Stimulated activated memory B cell treated with anti-CD40 and anti-IgM and Interleukin-4, amounts not matched to agents 10 μg/mL and 1 μg/mL and 100 μg/mL, for 72 hours (primary cell): Measurements from ENCODE around the gene PPP1R3D.

Source experiments
- ATAC-seq: fragments of 150-1000 bp; cut with Tn5 transposase; 2 replicates; pipeline ENCODE4 v1.10.0; 2021
- H3K27ac Mint-ChIP-seq: one replicate; pipeline ENCODE4 v1.8.0; 2022; ENCODE audit warnings: mild to moderate bottlenecking, mixed read lengths
- H3K27me3 Mint-ChIP-seq: one replicate; pipeline ENCODE4 v1.8.0; 2022; ENCODE audit warnings: mixed read lengths
- H3K36me3 Mint-ChIP-seq: one replicate; pipeline ENCODE4 v1.8.0; 2022; ENCODE audit warnings: mixed read lengths
- H3K4me1 Mint-ChIP-seq: one replicate; pipeline ENCODE4 v1.8.0; 2022; ENCODE audit warnings: mixed read lengths
- H3K4me3 Mint-ChIP-seq: one replicate; pipeline ENCODE4 v1.8.0; 2022; ENCODE audit warnings: mild to moderate bottlenecking, moderate library complexity, mixed read lengths
- H3K9me3 Mint-ChIP-seq: one replicate; pipeline ENCODE4 v1.8.0; 2022; ENCODE audit warnings: mixed read lengths

Gene PPP1R3D

DNA sequence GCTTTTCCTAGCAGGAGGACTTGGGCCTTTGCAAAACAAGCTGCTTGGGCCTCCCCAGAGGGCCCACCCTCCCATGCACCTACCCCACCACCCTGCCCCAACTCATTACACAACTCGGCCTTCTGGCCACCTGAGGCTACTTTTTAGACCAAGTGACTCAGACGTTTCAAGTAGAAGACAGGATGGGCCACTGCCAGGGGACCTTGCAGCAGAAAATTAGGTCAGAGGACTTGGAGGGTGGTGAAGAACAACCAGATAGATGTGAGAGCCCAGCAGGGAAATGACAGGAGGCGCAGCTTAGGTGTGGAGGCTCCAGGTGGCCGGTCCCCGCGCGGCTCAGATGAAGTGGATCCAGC, 1.4 kb downstream of the PPP1R3D start:
- H3K27me3 Mint-ChIP-seq, result no peaks in the 10 kb centered on the region
- no peak for ATAC-seq
- H3K4me1 Mint-ChIP-seq, result peaks cover 29% of the 10 kb centered on the region
- H3K4me3 Mint-ChIP-seq, result peak overlapping the region; percentile 68
- no peaks in the 10 kb centered on the region for H3K9me3 Mint-ChIP-seq
- peaks cover 8% of the 10 kb centered on the region for H3K36me3 Mint-ChIP-seq
- H3K27ac Mint-ChIP-seq, result peak overlapping the region; percentile 50

- Mint-ChIP-seq H3K36me3 (peaks cover 8% of the 10 kb centered on the region), H3K27ac (peak overlapping the region; percentile 50), H3K4me1 (peaks cover 29% of the 10 kb centered on the region), H3K4me3 (peak overlapping the region; percentile 68), H3K9me3 (no peaks in the 10 kb centered on the region), H3K27me3 (no peaks in the 10 kb centered on the region)
- no peak for ATAC-seq
Measured at GRCh38 chr20:59938221-59938620, 1.9 kb downstream of the PPP1R3D start.

- Mint-ChIP-seq H3K27ac (no peak overlapping the region), H3K9me3 (no peaks in the 10 kb centered on the region), H3K4me1 (peaks cover 29% of the 10 kb centered on the region), H3K27me3 (no peaks in the 10 kb centered on the region), H3K36me3 (peaks cover 8% of the 10 kb centered on the region), H3K4me3 (no peak overlapping the region)
- ATAC-seq, result no peak
Measured at GRCh38 chr20:59937150-59937549, 3.0 kb downstream of the PPP1R3D start.

- no peak for ATAC-seq
- Mint-ChIP-seq H3K4me1 (peaks cover 24% of the 10 kb centered on the region), H3K9me3 (no peaks in the 10 kb centered on the region), H3K27me3 (no peaks in the 10 kb centered on the region), H3K27ac (no peak overlapping the region), H3K4me3 (no peak overlapping the region), H3K36me3 (peaks cover 8% of the 10 kb centered on the region)
Measured at GRCh38 chr20:59936409-59936808, 3.7 kb downstream of the PPP1R3D start.

DNA sequence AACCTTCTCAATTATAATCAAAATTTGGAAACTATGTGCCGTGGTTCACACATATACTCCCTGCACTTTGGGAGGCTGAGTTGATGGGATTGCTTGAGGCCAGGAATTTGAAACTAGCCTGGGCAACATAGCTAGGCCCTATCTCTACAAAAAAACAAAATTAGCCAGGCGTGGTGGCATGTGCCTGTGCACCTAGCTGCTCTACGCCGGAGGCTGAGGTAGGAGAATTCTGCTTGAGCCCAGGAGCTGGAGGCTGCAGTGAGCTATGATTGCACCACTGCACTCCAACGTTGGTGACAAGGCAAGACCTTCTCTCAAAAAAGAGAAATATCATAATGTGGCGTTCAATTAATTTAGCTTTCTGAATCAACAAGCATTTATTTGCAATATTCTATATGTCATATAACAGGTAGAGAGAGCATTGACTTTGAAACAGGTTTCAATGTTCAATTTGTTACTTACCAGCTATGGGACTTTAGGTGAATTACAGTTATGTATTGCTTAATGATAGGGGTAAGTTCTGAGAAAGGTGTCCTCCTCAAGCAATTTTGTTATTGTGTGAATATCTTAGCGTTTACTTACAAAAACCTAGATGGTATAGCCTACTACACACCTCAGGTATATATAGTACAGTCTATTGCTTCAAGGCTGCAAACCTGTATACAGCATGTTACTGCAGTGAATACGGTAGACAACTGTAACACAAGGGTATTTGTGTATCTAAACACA, 4.5 kb downstream of the PPP1R3D start:
- Mint-ChIP-seq H3K9me3 (no peaks in the 10 kb centered on the region), H3K27ac (no peak overlapping the region), H3K27me3 (no peaks in the 10 kb centered on the region), H3K36me3 (peaks cover 8% of the 10 kb centered on the region), H3K4me3 (no peak overlapping the region), H3K4me1 (peaks cover 18% of the 10 kb centered on the region)
- no peak for ATAC-seq

DNA sequence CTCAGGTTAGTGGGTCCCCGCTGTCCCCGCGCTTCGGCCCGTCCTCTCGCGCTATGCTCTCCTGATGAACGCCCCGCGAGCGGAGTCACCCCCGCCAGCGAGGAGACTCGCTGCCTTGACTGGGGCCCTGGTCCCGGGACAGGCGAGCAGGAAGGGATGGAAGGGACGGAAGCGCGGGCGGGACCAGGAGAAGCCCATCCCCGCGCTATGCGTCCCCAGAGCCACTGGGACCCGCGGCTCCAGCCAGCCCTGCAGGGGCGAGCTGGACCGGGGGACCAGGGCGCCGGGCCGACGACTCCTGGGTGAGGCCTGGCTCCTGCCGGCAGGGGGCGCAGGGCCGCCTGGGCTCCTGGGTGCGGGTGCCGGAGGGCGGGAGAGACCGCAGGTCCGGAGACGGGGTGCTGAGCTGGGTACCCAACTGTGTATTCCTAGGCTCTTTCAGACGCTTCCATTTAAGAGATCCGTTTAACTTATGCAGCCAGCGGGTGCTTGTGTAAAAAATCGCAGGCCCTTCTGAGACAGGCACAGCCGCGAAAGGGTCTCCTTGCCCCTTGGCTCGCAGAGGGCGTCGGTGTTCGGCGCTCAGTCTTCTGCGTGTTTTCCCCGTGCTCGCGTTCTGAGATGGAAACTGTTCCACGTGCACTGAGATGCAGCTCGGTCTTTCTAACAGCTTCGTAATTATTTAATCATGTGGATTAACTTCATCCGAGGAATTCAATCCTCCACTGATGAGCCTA, 6.1 kb downstream of the PPP1R3D start:
- peak overlapping the region; percentile 81 for H3K4me3 Mint-ChIP-seq
- H3K27ac Mint-ChIP-seq, result peak overlapping the region; percentile 58
- H3K36me3 Mint-ChIP-seq, result peaks cover 8% of the 10 kb centered on the region
- H3K4me1 Mint-ChIP-seq, result peaks cover 18% of the 10 kb centered on the region
- H3K9me3 Mint-ChIP-seq, result no peaks in the 10 kb centered on the region
- peak; percentile 91 for ATAC-seq
- H3K27me3 Mint-ChIP-seq, result no peaks in the 10 kb centered on the region

DNA sequence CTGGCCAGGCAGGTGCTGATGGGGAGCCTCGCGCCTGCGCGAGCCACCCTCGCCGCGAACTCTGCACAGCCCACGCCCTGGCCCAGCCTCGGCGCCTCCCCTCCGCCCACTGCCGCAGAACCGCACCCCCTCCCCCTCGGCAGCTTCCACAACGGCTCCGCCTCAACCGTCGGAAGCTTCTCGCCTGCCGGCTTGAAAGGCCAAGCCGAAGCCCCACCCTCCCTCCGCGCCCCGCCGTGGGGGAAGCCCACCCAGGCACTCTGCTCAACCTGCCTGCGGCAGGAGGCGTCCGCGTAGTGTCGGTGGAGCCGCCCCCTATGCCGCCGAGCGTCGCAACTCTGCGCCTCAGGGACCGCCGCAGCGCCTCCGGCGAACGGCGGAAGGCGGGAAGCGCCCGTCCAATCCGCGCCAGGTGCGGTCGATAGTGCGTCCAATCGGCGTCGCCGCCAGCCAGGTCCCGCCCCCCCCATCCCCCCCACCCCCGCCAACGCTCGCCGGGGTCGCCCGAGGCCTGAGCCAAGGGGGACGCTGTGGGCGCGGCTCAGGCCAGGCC, 6.7 kb downstream of the PPP1R3D start, which contains the start of gene SYCP2:
Gene SYCP2 (minus strand): TSS at position 342 of the 553 bp plus-strand sequence. CDS start 11,224 bp downstream, outside the sequence.
- peak; percentile 83 for ATAC-seq
- H3K9me3 Mint-ChIP-seq, result no peaks in the 10 kb centered on the region
- peaks cover 11% of the 10 kb centered on the region for H3K4me1 Mint-ChIP-seq
- peaks cover 1% of the 10 kb centered on the region for H3K36me3 Mint-ChIP-seq
- H3K27ac Mint-ChIP-seq, result peak within 1 kb of the TSS; percentile 58
- H3K27me3 Mint-ChIP-seq, result no peaks in the 10 kb centered on the region
- H3K4me3 Mint-ChIP-seq, result peak within 1 kb of the TSS; percentile 81

DNA sequence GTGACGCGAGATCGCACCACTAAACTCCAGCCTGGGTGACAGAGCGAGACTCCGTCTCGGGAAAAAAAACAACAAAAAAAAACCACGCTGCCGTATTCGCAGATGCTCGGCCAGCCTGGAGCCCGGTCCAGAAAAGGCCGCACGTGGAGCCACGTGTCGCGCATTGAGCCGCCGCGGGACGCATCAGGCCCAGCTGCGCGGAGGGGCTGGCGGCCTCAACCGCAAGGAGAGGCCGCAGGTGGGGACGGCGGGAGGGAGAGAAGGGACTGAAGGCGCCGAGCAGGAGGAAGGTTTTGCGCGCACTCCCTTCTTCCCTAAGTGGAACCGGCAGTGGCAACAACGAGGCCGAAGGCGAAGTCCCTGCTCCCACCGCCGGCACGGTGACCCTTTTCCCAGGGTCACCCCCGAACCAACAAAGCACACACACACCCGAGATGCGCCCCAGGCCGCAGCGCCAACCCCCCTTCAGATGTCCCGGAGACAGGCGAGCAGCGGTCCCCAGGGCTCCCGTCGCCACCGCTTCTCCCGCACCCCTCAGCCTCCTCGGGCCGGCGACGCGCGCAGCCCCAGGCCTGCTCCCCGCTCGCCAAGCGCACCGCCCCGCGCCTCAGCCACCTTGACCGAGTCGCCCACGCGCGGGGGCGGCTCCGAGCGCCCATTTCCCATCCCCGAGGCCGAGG, 7.3 kb downstream of the PPP1R3D start:
- Mint-ChIP-seq H3K36me3 (no peaks in the 10 kb centered on the region), H3K9me3 (no peaks in the 10 kb centered on the region), H3K27me3 (no peaks in the 10 kb centered on the region), H3K4me3 (peak overlapping the region; percentile 81), H3K4me1 (peaks cover 8% of the 10 kb centered on the region), H3K27ac (no peak overlapping the region)
- ATAC-seq, result peak; percentile 2

DNA sequence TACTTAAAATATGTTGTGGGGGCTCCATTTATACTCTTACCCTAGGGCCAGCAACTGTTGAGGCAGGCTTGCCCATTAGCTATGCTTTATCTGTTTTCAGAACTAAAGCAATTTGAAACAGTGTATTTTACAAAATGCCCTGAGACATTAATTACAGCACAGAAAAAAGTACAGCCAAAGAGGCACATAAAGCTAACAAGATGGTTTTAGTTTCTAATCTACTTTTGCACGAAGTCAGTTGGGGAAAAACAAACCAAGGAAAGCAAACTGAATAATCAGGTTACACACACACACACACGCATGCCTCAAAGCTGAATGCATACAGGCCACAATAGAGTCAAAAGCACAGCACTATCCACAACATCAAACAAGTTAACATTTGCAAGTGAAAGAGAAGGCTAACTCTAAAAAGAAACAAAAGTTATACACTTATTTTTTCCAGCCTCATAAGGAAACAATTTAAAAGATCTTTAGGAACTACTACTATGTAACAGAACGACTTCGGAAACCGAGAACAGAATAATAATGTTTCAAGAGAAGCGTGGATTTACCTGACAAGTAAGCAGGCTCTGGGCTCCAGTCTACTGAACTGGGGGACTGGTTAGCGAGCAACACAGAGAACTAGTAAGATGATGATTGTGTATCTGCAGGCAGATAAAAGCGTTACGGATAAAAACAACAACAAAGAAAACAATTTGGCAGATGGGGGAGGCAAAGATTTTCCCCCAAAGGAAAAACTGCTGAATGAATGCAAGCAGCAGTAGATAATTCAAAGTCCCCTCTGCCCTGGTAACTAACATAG, 8.4 kb downstream of the PPP1R3D start:
- no peak for ATAC-seq
- no peak overlapping the region for H3K27ac Mint-ChIP-seq
- H3K9me3 Mint-ChIP-seq, result no peaks in the 10 kb centered on the region
- H3K36me3 Mint-ChIP-seq, result no peaks in the 10 kb centered on the region
- H3K27me3 Mint-ChIP-seq, result no peaks in the 10 kb centered on the region
- H3K4me3 Mint-ChIP-seq, result no peak overlapping the region
- H3K4me1 Mint-ChIP-seq, result peaks cover 8% of the 10 kb centered on the region

- ATAC-seq, result no peak
- Mint-ChIP-seq H3K9me3 (no peaks in the 10 kb centered on the region), H3K4me3 (no peak overlapping the region), H3K36me3 (no peaks in the 10 kb centered on the region), H3K4me1 (no peaks in the 10 kb centered on the region), H3K27ac (no peak overlapping the region), H3K27me3 (no peaks in the 10 kb centered on the region)
Measured at GRCh38 chr20:59925899-59926298, 14.2 kb downstream of the PPP1R3D start.

GRCh38 chr20:59925359-59925758, 14.7 kb downstream of the PPP1R3D start:
- Mint-ChIP-seq H3K9me3 (no peaks in the 10 kb centered on the region), H3K4me3 (no peak overlapping the region), H3K36me3 (no peaks in the 10 kb centered on the region), H3K27ac (no peak overlapping the region), H3K27me3 (no peaks in the 10 kb centered on the region), H3K4me1 (no peaks in the 10 kb centered on the region)
- ATAC-seq, result no peak

GRCh38 chr20:59923514-59923913, 16.6 kb downstream of the PPP1R3D start:
- H3K4me3 Mint-ChIP-seq, result no peak overlapping the region
- no peak overlapping the region for H3K27ac Mint-ChIP-seq
- H3K9me3 Mint-ChIP-seq, result no peaks in the 10 kb centered on the region
- no peaks in the 10 kb centered on the region for H3K4me1 Mint-ChIP-seq
- no peaks in the 10 kb centered on the region for H3K27me3 Mint-ChIP-seq
- no peak for ATAC-seq
- H3K36me3 Mint-ChIP-seq, result no peaks in the 10 kb centered on the region

DNA sequence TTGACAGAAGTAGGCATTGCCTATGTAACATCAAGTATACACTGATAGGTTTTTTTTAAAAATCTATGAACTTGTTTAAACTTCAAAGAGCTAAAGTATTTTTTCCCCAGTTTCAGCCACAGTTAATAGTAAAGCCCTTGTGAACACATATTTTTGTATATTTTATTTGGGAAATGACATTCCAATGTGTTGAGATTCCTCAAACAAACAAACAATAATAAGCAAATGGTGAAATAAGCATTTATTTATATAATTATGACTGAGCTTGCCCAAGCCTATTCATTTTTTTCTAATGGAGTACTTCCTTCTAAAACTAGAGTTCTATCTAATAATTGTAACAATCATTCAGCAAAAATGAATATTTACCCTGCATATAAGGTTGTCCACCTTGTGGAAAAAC, 19.2 kb downstream of the PPP1R3D start:
- ATAC-seq, result no peak
- H3K4me1 Mint-ChIP-seq, result no peaks in the 10 kb centered on the region
- H3K9me3 Mint-ChIP-seq, result no peaks in the 10 kb centered on the region
- no peaks in the 10 kb centered on the region for H3K27me3 Mint-ChIP-seq
- H3K4me3 Mint-ChIP-seq, result no peak overlapping the region
- H3K36me3 Mint-ChIP-seq, result no peaks in the 10 kb centered on the region
- H3K27ac Mint-ChIP-seq, result no peak overlapping the region

DNA sequence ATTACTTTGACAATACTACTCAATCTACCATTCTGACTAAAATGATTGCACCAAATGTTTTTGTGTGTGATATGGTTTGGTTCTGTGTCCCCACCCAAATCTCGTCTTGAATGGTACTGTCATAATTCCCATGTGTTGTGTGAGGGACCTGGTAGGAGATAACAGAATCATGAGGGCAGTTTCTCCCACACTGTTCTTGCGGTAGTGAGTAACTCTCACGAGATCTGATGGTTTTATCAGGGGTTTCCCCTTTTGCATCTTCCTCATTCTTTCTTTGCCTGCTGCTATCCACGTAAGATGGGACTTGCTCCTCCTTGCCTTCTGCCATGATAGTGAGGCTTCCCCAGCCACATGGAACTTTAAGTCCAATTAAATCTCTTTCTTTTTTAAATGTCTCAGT, 27.5 kb downstream of the PPP1R3D start:
- peak; percentile 51 for ATAC-seq
- H3K9me3 Mint-ChIP-seq, result peaks cover 5% of the 10 kb centered on the region
- peaks cover 6% of the 10 kb centered on the region for H3K4me1 Mint-ChIP-seq
- H3K27me3 Mint-ChIP-seq, result no peaks in the 10 kb centered on the region
- no peak overlapping the region for H3K27ac Mint-ChIP-seq
- H3K4me3 Mint-ChIP-seq, result no peak overlapping the region
- no peaks in the 10 kb centered on the region for H3K36me3 Mint-ChIP-seq

DNA sequence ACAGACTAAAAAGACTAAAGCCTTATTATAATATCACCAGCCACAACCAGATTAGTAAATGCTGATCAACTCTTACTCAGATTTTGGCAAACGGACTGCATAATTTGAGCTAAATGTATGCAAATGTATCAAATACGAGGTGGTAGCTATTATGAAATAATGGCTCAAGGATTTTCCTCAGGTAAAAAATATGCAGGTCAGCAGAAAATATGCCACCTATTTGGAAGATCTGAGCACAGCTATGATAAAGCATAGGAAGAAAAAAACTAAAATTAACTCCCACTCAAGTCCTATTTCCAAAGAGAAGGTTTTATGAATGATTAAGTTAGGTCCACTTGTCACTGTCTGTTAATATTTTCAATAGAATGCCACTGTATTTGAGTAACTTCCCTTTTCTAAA, 29.1 kb downstream of the PPP1R3D start:
- H3K36me3 Mint-ChIP-seq, result no peaks in the 10 kb centered on the region
- no peaks in the 10 kb centered on the region for H3K27me3 Mint-ChIP-seq
- ATAC-seq, result no peak
- peaks cover 6% of the 10 kb centered on the region for H3K4me1 Mint-ChIP-seq
- H3K4me3 Mint-ChIP-seq, result no peak overlapping the region
- H3K27ac Mint-ChIP-seq, result no peak overlapping the region
- H3K9me3 Mint-ChIP-seq, result peaks cover 5% of the 10 kb centered on the region
